ENCODE measurements around the gene CYP4B1.

The CYP4B1 gene

DNA sequence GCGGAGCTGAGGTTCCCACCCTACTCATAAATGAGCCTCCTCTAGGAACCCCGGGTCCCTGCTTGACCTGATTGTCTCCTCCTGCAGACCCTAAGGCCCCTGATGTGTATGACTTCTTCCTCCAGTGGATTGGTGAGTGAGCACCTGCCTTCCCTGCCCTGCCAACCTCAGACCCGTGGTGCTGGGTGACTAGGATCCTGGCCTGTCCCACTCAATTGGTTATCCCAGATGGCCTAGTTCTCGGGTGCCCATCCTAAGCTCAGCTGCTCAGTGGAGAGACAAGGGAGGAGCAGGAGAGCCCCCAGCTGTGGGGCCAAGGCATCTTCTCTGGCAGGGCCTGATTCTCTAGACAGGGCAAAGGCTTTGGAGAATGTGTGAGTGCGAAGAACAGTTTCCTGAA lies 12.2 kb downstream of the CYP4B1 start:
- Histone ChIP-seq H3K9ac (ENCODE audit: low read length) (no peak overlapping the region), H3K27me3 (ENCODE audit: control insufficient read depth, insufficient read depth, low read length) (no peaks in the 10 kb centered on the region), H3K4me1 (ENCODE audit: control insufficient read depth, insufficient read depth, low read length) (no peaks in the 10 kb centered on the region), H3K4me3 (ENCODE audit: low read length) (no peak overlapping the region), H3K9me3 (ENCODE audit: control insufficient read depth, low read length) (no peaks in the 10 kb centered on the region), H3K36me3 (ENCODE audit: control insufficient read depth, insufficient read depth, low read length) (no peaks in the 10 kb centered on the region)

DNA sequence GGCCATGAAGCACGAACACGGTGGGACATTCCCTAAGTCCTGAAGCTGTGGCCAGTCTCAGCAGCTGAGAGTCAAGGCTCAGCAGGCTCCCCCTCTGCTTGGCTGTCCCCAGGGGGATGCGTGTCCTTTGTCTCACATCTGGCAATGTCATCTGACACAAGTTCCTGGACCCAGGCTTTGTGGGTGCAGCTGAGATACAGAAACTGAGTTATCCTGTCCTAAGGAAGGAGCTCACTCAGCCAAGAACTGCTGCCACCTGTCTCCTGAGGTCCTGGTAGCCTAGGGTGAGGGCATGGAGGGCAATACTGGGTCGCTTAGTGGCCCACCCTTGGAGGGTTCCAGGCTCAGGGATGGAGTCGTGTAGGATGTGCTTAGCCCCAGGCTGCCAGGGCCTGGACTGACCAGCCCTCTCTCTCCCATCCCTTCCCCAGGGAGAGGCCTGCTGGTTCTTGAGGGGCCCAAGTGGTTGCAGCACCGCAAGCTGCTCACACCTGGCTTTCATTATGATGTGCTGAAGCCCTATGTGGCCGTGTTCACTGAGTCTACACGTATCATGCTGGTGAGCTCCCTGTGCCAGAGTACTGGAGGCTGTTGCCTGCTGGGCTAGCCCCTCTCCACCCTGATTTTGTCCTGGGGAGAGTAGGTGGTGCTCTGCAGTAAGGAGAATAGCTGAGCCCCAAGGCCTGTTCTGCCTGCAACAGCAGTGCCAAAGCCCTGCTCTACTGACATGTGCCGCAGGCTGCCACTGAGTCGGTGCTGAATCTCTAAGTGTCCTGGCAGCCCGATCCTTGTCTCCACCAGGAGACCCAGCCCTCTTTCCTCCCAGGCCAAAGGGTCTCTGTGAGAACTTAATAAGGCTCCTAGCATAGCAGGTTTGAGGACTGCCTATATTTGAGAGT lies 13.5 kb downstream of the CYP4B1 start:
- Histone ChIP-seq H3K9me3 (ENCODE audit: control insufficient read depth, low read length) (no peaks in the 10 kb centered on the region), H3K4me3 (ENCODE audit: low read length) (no peak overlapping the region), H3K4me1 (ENCODE audit: control insufficient read depth, insufficient read depth, low read length) (no peaks in the 10 kb centered on the region), H3K36me3 (ENCODE audit: control insufficient read depth, insufficient read depth, low read length) (no peaks in the 10 kb centered on the region), H3K9ac (ENCODE audit: low read length) (no peak overlapping the region), H3K27me3 (ENCODE audit: control insufficient read depth, insufficient read depth, low read length) (no peaks in the 10 kb centered on the region)

DNA sequence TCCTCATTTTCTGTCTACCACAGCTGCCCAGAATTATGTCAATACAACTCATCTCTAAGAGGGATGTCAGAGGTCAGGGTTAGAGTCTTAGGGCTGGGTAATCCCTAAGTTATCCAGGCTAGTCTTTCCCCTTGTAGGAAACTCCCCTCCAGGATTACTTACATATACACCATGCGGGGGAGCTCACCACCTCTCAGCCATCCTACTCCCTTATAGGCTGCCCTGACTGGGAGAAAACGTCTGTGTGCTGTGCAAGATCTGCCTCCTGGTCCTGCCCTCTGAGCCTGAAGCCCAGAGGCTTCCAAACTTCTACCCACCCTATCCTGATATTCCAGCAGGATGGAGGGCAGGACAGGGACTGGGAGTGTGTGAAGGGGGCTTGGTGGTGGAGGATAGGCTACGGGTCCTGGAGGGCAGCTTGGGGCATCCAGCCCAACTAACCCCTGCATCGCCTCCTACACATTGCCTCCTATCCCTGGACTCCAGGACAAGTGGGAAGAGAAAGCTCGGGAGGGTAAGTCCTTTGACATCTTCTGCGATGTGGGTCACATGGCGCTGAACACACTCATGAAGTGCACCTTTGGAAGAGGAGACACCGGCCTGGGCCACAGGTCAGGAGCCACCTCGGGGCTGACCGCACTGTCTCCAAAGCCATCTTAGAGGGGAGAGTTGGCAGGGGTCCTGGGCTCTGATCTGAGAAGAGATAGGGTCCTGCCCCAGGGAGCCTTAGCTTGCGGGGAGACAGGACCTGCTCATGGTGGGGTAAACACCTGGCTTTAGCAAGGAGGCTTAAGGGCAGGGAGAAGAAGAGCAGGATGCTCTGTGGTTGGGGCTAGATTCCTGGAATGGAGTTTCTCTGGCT lies 14.4 kb downstream of the CYP4B1 start:
- Histone ChIP-seq H3K36me3 (ENCODE audit: control insufficient read depth, insufficient read depth, low read length) (no peaks in the 10 kb centered on the region), H3K9ac (ENCODE audit: low read length) (no peak overlapping the region), H3K27me3 (ENCODE audit: control insufficient read depth, insufficient read depth, low read length) (no peaks in the 10 kb centered on the region), H3K4me1 (ENCODE audit: control insufficient read depth, insufficient read depth, low read length) (no peaks in the 10 kb centered on the region), H3K9me3 (ENCODE audit: control insufficient read depth, low read length) (no peaks in the 10 kb centered on the region), H3K4me3 (ENCODE audit: low read length) (no peak overlapping the region)

DNA sequence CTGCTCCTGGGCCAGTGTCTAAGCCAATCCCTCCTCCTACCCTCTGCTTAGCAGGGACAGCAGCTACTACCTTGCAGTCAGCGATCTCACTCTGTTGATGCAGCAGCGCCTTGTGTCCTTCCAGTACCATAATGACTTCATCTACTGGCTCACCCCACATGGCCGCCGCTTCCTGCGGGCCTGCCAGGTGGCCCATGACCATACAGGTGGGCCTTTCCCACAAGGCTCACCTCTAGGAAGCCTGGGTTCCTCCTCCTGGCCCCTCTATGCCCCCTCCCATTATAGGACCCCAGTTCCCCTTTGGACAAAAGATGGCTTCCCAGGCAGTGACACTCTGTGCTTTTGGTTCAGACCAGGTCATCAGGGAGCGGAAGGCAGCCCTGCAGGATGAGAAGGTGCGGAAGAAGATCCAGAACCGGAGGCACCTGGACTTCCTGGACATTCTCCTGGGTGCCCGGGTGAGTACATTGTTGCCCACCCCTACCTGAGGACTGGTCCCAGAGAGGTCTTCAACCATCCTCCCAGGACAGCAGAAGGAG lies 15.1 kb downstream of the CYP4B1 start:
- Histone ChIP-seq H3K27me3 (ENCODE audit: control insufficient read depth, insufficient read depth, low read length) (no peaks in the 10 kb centered on the region), H3K36me3 (ENCODE audit: control insufficient read depth, insufficient read depth, low read length) (no peaks in the 10 kb centered on the region), H3K4me3 (ENCODE audit: low read length) (no peak overlapping the region), H3K4me1 (ENCODE audit: control insufficient read depth, insufficient read depth, low read length) (no peaks in the 10 kb centered on the region), H3K9me3 (ENCODE audit: control insufficient read depth, low read length) (no peaks in the 10 kb centered on the region), H3K9ac (ENCODE audit: low read length) (no peak overlapping the region)

DNA sequence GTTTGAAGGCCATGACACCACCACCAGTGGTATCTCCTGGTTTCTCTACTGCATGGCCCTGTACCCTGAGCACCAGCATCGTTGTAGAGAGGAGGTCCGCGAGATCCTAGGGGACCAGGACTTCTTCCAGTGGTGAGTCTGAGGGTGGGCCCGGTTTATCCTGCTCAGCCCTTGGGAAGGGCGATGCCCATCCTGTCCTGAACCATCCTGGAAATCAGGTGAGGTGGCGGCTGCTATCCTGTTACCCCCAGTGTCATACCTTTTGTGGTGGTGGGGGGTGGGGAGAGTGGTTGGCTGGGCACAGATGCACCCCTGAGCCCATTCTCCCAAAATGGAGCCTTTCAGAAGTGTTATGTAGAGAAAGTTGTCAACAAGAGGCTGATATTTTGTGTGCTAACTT lies 16.3 kb downstream of the CYP4B1 start:
- Histone ChIP-seq H3K27me3 (ENCODE audit: control insufficient read depth, insufficient read depth, low read length) (no peaks in the 10 kb centered on the region), H3K9me3 (ENCODE audit: control insufficient read depth, low read length) (no peaks in the 10 kb centered on the region), H3K9ac (ENCODE audit: low read length) (no peak overlapping the region), H3K4me1 (ENCODE audit: control insufficient read depth, insufficient read depth, low read length) (no peaks in the 10 kb centered on the region), H3K4me3 (ENCODE audit: low read length) (no peak overlapping the region), H3K36me3 (ENCODE audit: control insufficient read depth, insufficient read depth, low read length) (no peaks in the 10 kb centered on the region)

DNA sequence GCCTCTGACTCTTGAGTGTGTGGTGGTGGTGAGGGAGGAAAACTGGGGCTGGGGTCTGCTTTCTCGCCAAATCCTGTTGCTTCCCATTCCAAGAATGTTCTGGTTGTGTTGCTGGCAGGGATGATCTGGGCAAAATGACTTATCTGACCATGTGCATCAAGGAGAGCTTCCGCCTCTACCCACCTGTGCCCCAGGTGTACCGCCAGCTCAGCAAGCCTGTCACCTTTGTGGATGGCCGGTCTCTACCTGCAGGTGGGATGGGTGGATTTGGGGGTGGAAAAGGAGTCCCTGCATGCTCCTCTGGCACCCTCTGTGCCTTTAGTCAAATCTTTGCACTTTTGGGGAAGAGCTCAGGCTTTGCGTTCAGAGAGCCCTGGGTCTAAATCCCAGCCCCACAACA lies 18.1 kb downstream of the CYP4B1 start:
- Histone ChIP-seq H3K36me3 (ENCODE audit: control insufficient read depth, insufficient read depth, low read length) (no peaks in the 10 kb centered on the region), H3K4me3 (ENCODE audit: low read length) (no peak overlapping the region), H3K4me1 (ENCODE audit: control insufficient read depth, insufficient read depth, low read length) (no peaks in the 10 kb centered on the region), H3K9me3 (ENCODE audit: control insufficient read depth, low read length) (no peaks in the 10 kb centered on the region), H3K27me3 (ENCODE audit: control insufficient read depth, insufficient read depth, low read length) (no peaks in the 10 kb centered on the region), H3K9ac (ENCODE audit: low read length) (no peak overlapping the region)

DNA sequence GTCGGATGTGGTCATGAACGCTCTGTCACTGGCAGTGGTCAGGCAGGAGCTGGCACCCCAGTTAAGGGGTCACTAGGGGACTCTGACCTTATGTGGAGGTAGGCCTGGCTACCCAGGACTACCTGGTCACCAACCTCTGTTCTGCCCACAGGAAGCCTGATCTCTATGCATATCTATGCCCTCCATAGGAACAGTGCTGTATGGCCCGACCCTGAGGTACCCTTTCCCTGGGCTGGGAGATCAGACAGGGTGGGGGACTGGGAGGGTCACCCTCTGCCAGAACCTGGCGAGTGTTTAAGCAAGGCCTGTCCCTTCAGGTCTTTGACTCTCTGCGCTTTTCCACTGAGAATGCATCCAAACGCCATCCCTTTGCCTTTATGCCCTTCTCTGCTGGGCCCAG lies 19.0 kb downstream of the CYP4B1 start:
- Histone ChIP-seq H3K9ac (ENCODE audit: low read length) (no peak overlapping the region), H3K4me3 (ENCODE audit: low read length) (no peak overlapping the region), H3K9me3 (ENCODE audit: control insufficient read depth, low read length) (no peaks in the 10 kb centered on the region), H3K36me3 (ENCODE audit: control insufficient read depth, insufficient read depth, low read length) (no peaks in the 10 kb centered on the region), H3K27me3 (ENCODE audit: control insufficient read depth, insufficient read depth, low read length) (no peaks in the 10 kb centered on the region), H3K4me1 (ENCODE audit: control insufficient read depth, insufficient read depth, low read length) (no peaks in the 10 kb centered on the region)

DNA sequence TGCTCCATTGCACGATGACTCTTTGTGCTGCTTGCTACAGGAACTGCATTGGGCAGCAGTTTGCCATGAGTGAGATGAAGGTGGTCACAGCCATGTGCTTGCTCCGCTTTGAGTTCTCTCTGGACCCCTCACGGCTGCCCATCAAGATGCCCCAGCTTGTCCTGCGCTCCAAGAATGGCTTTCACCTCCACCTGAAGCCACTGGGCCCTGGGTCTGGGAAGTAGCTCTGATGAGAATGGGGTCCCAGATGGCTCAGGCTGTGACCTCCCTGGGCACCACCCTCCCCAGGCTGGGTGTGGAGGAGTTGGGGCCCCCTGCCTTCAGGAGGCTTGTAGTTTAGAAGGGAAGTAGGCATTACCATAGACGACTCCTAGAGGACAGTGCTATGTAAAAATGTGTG lies 19.7 kb downstream of the CYP4B1 start:
- H3K36me3 ChIP-seq (ENCODE audit: control insufficient read depth, insufficient read depth, low read length): no peaks in the 10 kb centered on the region
- H3K27me3 ChIP-seq (ENCODE audit: control insufficient read depth, insufficient read depth, low read length): no peaks in the 10 kb centered on the region
- H3K9me3 ChIP-seq (ENCODE audit: control insufficient read depth, low read length): no peaks in the 10 kb centered on the region
- no peak overlapping the region for H3K9ac ChIP-seq (ENCODE audit: low read length)
- no peak overlapping the region for H3K4me3 ChIP-seq (ENCODE audit: low read length)
- H3K4me1 ChIP-seq (ENCODE audit: control insufficient read depth, insufficient read depth, low read length): no peaks in the 10 kb centered on the region

DNA sequence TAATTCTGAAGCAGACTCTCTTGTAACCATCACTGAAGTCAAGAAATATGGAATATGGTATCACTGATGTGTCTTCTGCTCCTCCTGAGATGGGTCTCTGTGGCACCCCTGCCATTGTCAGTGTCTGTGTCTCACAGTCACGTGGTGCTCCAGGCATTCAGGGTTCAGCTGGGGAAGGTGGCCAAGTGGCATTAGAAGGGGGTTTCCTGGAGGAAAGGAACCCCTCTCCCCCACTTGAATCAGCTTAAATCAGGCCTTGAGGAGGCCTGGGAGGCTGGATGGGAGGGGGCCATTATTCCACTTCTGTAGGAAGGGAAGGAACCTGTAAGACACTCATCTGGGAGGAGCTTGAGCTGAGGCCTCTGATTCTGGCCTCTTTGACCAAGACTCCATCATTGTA lies 20.5 kb downstream of the CYP4B1 start:
- Histone ChIP-seq H3K4me3 (ENCODE audit: low read length) (no peak overlapping the region), H3K27me3 (ENCODE audit: control insufficient read depth, insufficient read depth, low read length) (no peaks in the 10 kb centered on the region), H3K4me1 (ENCODE audit: control insufficient read depth, insufficient read depth, low read length) (no peaks in the 10 kb centered on the region), H3K9ac (ENCODE audit: low read length) (no peak overlapping the region), H3K36me3 (ENCODE audit: control insufficient read depth, insufficient read depth, low read length) (no peaks in the 10 kb centered on the region), H3K9me3 (ENCODE audit: control insufficient read depth, low read length) (no peaks in the 10 kb centered on the region)

DNA sequence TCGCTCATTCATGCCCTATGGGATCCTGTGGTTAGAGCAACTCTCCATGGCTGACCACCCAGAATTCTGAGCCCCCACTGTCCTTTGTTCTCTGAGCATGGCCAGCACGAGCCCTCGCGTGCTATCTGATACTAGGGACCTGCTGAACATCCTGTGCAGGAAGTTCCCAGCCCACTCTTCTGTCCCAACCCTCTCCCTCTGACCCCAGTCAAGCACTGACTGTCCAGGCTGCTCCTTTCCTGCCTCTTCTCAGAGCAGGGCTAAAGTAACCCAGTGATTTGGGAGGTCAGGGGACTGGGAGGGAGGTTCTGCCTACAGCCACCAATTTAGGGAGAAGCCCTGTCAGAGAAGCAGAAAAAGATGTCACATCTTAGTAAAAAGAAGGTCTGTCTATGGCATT lies 21.2 kb downstream of the CYP4B1 start:
- H3K9me3 ChIP-seq (ENCODE audit: control insufficient read depth, low read length): no peaks in the 10 kb centered on the region
- H3K9ac ChIP-seq (ENCODE audit: low read length): no peak overlapping the region
- H3K27me3 ChIP-seq (ENCODE audit: control insufficient read depth, insufficient read depth, low read length): no peaks in the 10 kb centered on the region
- no peak overlapping the region for H3K4me3 ChIP-seq (ENCODE audit: low read length)
- no peaks in the 10 kb centered on the region for H3K4me1 ChIP-seq (ENCODE audit: control insufficient read depth, insufficient read depth, low read length)
- H3K36me3 ChIP-seq (ENCODE audit: control insufficient read depth, insufficient read depth, low read length): no peaks in the 10 kb centered on the region

DNA sequence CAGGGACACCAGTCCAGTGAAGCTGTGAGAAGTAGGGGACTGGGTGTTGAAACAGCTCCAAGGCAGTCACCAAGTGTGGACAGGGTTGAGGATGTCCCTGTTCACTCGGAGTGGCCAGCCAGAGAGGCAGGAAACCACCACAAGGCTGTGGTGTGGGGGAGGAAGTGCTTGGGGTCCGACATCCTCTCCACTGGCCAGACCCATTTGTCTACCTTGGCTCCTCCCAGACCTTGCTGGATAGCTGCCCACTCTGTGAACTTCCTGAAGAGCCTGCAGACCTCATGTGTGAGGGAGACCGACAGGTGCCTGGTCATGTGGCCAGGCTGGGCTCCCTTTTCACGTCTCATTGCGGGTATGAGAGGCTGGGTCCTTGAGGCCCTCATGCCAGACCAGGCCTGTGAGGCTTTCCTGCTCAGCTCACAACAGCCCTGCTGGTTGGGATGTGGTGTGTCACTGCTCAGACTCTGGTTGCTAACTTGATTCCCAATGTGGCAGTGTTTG lies 21.8 kb downstream of the CYP4B1 start:
- no peaks in the 10 kb centered on the region for H3K4me1 ChIP-seq (ENCODE audit: control insufficient read depth, insufficient read depth, low read length)
- no peaks in the 10 kb centered on the region for H3K27me3 ChIP-seq (ENCODE audit: control insufficient read depth, insufficient read depth, low read length)
- no peak overlapping the region for H3K4me3 ChIP-seq (ENCODE audit: low read length)
- no peaks in the 10 kb centered on the region for H3K9me3 ChIP-seq (ENCODE audit: control insufficient read depth, low read length)
- no peaks in the 10 kb centered on the region for H3K36me3 ChIP-seq (ENCODE audit: control insufficient read depth, insufficient read depth, low read length)
- H3K9ac ChIP-seq (ENCODE audit: low read length): no peak overlapping the region

DNA sequence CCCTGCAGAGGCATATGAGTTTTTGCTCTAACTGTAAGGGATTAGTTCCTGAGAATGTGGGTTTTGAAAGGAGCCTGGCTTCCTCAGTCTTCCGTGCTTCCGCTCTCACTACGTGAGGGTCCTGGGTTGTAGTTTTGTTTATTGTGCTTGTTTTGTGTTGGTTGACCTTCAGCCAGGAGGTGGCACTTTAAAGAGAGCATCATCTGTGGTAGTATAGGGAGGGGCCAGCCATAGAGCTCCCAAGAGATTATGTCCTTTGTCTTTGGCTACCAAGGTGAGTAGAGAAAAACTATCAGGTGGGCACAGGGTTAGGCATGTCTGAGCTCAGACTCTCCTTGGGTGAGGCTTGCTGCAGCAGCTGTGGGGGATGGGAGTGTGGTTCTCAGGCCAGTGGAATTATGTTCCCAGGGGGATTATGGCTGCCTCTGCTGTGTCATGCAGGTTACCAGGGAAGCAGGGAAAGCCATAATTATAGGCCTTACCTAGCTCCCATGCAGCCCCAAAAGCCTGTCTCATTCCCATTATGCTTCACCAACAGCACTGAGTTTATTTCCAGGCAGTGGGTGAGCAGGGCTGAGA lies 23.5 kb downstream of the CYP4B1 start:
- H3K27me3 ChIP-seq (ENCODE audit: control insufficient read depth, insufficient read depth, low read length): no peaks in the 10 kb centered on the region

More for the DNA sequence above, 23.5 kb downstream of the CYP4B1 start:
- H3K9ac ChIP-seq (ENCODE audit: low read length): no peak overlapping the region
- H3K4me3 ChIP-seq (ENCODE audit: low read length): no peak overlapping the region
- H3K4me1 ChIP-seq (ENCODE audit: control insufficient read depth, insufficient read depth, low read length): no peaks in the 10 kb centered on the region
- no peaks in the 10 kb centered on the region for H3K9me3 ChIP-seq (ENCODE audit: control insufficient read depth, low read length)
- no peaks in the 10 kb centered on the region for H3K36me3 ChIP-seq (ENCODE audit: control insufficient read depth, insufficient read depth, low read length)

Data from mucosa of stomach (tissue), 1 donor.